Chondrocyte (in vitro differentiated cells): ENCODE data around the gene ZC3HAV1. TPM values are rescaled to one million over a fixed set of nuclear protein-coding genes. Genes with fewer than 3 reads are reported as not detected.
"Not testable (repeated sequence)": the region's sequence is repeated elsewhere in the genome, so short reads cannot be mapped to it uniquely, and the experiment has no call there.

Experiments used
- DNase-seq: peaks from one replicate; pipeline ENCODE4 v3.0.0; 2021; ENCODE audit warnings: mixed read lengths, low spot score
- H3K27ac Mint-ChIP-seq: one replicate; pipeline ENCODE4 v1.8.0; 2021; ENCODE audit warnings: mild to moderate bottlenecking, moderate library complexity, mixed read lengths; ENCODE audit not compliant: unreplicated experiment
- H3K27me3 Mint-ChIP-seq: 2 replicates; pipeline ENCODE4 v1.8.0; 2021; ENCODE audit warnings: low read depth, mixed read lengths
- H3K36me3 Mint-ChIP-seq: 2 replicates; pipeline ENCODE4 v1.8.0; 2021; ENCODE audit warnings: low read depth, mixed read lengths
- H3K4me1 Mint-ChIP-seq: 2 replicates; pipeline ENCODE4 v1.8.0; 2021; ENCODE audit warnings: low read depth, mild to moderate bottlenecking, mixed read lengths
- H3K4me3 Mint-ChIP-seq: one replicate; pipeline ENCODE4 v1.8.0; 2021; ENCODE audit warnings: mild to moderate bottlenecking, moderate library complexity, mixed read lengths; ENCODE audit not compliant: unreplicated experiment
- H3K9me3 Mint-ChIP-seq: 2 replicates; pipeline ENCODE4 v1.8.0; 2021; ENCODE audit warnings: low read depth, mixed read lengths
- total RNA-seq: library from RNA; stranded (reverse); gene quantifications from 3 replicates; pipeline ENCODE4 v1.2.1, GENCODE V29; 2021
- TF ChIP-seq, protein P1 (sequence below): fragments of 200-600 bp; sonication (generic); IDR thresholded peaks from 2 replicates; pipeline ENCODE4 v1.5.0; 2021; ENCODE audit warnings: antibody characterized with exemption, mild to moderate bottlenecking, moderate library complexity

Gene ZC3HAV1
- total RNA-seq, 1 donor from 2014 or later, result 34.1 TPM

DNA sequence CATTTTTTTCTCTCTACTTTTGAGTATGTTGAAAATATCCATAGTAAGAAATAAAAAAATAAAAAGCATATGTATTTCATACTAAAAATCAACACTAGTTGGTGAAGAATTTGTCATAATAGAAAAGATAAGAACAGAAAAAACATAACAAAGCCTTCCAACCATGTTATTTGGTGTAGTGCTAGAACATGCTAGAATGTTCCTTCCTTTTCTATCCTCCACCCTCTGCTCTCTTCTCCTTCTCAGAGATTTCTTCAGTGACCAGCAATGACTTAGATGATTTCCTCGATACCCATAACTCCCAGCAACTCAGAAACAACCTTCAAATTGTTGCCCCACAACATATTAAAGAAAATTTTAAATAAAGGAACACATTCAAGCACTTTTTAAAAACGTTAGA is 2.6 kb downstream of the ZC3HAV1 start:
- TF ChIP-seq, protein P1, sequence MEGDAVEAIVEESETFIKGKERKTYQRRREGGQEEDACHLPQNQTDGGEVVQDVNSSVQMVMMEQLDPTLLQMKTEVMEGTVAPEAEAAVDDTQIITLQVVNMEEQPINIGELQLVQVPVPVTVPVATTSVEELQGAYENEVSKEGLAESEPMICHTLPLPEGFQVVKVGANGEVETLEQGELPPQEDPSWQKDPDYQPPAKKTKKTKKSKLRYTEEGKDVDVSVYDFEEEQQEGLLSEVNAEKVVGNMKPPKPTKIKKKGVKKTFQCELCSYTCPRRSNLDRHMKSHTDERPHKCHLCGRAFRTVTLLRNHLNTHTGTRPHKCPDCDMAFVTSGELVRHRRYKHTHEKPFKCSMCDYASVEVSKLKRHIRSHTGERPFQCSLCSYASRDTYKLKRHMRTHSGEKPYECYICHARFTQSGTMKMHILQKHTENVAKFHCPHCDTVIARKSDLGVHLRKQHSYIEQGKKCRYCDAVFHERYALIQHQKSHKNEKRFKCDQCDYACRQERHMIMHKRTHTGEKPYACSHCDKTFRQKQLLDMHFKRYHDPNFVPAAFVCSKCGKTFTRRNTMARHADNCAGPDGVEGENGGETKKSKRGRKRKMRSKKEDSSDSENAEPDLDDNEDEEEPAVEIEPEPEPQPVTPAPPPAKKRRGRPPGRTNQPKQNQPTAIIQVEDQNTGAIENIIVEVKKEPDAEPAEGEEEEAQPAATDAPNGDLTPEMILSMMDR, result no peak
- Mint-ChIP-seq H3K36me3 (no peaks in the 10 kb centered on the region), H3K27ac (peak overlapping the region; percentile 87), H3K27me3 (no peaks in the 10 kb centered on the region), H3K4me1 (peaks cover 37% of the 10 kb centered on the region), H3K9me3 (no peaks in the 10 kb centered on the region), H3K4me3 (peak overlapping the region; percentile 92)
- no peak for DNase-seq

DNA sequence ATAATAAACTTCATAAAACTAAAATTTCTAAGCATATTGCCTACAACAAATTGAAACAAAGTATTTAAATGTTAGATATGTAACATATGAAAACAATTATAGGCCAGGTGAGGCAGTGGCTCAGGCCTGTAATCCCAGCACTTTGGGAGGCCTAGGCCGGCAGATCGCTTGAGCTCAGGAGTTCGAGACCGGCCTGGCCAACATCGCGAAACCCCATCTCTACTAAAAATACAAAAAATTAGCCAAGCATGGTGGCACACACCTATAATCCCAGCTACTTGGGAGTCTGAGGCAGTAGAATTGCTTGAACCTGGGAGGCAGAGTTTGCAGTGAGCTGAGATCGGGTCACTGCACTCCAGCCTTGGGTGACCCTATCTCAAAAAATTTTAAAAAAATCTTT is 3.3 kb downstream of the ZC3HAV1 start:
- not testable (repeated sequence) for H3K4me3 Mint-ChIP-seq, H3K9me3 Mint-ChIP-seq, H3K27me3 Mint-ChIP-seq, H3K36me3 Mint-ChIP-seq, DNase-seq
- Mint-ChIP-seq H3K4me1 (peaks cover 37% of the 10 kb centered on the region), H3K27ac (peak overlapping the region; percentile 54)

DNA sequence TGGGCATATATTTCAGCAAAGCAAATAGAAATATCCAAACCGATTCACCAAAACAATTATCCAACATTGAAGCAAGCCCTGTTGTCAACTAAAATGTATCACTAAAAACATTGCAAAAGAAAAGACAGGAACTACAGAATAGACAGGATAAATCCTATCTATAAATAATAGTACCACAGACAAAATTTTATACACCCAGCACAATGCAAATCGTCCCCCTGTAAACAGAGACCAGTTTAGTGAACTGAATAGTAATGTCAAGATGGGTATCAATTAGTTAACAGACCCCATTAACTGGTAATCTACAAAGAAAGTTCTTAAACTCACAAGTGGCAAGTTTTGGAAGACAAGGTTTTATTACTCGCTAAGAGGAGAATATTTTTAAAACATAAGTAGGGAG is 4.0 kb downstream of the ZC3HAV1 start:
- no peak for DNase-seq
- Mint-ChIP-seq H3K9me3 (no peaks in the 10 kb centered on the region), H3K4me1 (peaks cover 37% of the 10 kb centered on the region), H3K4me3 (no peak overlapping the region), H3K27me3 (no peaks in the 10 kb centered on the region), H3K36me3 (no peaks in the 10 kb centered on the region), H3K27ac (no peak overlapping the region)
- TF ChIP-seq, protein P1, result no peak

DNA sequence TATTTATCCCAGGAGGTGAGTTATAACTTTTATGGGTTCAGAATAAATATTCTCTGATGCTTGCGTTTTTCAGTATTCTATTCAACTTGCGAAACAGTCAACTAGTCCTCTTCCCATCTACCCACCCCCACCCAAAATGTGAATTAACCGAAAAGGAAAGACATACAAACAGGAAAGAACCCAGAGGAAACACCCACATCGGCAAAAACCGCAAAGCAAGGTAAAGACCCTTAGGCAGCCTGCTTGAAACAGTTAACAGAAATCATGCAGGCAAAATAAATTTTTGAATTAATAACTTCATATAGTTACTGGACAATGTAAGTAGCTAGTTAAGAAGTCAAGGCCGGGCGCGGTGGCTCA is 5.4 kb downstream of the ZC3HAV1 start:
- Mint-ChIP-seq H3K27ac (no peak overlapping the region), H3K4me3 (no peak overlapping the region), H3K4me1 (peaks cover 36% of the 10 kb centered on the region), H3K9me3 (no peaks in the 10 kb centered on the region), H3K36me3 (no peaks in the 10 kb centered on the region), H3K27me3 (no peaks in the 10 kb centered on the region)
- TF ChIP-seq, protein P1, result no peak
- DNase-seq, result no peak

DNA sequence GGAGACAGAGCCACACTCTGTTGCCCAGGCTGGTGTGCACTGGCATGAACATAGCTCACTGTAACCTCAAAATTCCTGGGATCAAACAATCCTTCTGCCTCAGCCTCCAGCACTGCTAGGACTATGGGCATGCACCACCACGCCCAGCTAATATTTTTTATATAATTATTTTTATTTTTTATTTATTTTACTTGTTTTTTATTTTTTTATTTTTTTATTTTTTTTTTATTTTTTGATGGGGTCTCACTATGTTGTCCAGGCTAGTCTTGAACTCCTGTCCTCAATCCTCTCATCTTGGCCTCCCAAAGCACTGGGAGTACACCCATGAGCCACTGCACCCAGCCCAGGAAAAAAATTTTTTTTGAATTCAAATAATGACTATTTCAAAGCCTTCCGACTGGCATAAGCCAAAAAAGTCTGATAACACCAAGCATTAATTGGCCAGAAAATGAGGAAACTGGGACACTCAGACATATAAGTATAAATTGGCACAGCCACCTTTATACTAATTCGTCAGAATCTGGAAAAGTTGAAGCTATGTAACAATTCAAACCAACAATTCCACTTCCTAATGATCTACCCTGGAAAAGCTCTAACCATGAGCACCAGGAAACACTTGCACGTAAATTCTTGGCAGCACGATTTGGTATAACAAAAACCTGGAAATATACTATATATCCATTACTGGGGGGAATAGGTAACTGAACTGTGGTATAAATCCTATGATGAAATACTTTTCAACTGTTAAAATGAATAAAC is 6.3 kb downstream of the ZC3HAV1 start:
- no peak for DNase-seq
- Mint-ChIP-seq H3K36me3 (no peaks in the 10 kb centered on the region), H3K27me3 (no peaks in the 10 kb centered on the region), H3K27ac (peak overlapping the region; percentile 9), H3K4me1 (peaks cover 37% of the 10 kb centered on the region), H3K4me3 (no peak overlapping the region), H3K9me3 (no peaks in the 10 kb centered on the region)
- TF ChIP-seq, protein P1, result no peak

DNA sequence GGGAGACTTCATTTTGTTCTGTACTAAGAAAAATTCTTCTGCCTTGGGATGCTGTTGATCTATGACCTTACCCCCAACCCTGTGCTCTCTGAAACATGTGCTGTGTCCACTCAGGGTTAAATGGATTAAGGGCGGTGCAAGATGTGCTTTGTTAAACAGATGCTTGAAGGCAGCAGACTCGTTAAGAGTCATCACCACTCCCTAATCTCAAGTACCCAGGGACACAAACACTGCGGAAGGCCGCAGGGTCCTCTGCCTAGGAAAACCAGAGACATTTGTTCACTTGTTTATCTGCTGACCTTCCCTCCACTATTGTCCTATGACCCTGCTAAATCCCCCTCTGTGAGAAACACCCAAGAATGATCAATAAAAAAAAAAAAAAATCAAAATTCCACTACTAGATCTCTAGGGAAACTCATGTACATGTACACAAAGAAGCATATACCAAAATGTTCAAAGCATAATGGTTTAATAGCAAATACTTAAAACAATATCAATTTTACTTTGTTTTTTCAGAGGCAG is 7.8 kb downstream of the ZC3HAV1 start:
- H3K9me3 Mint-ChIP-seq, H3K4me3 Mint-ChIP-seq, H3K27me3 Mint-ChIP-seq, H3K36me3 Mint-ChIP-seq, H3K27ac Mint-ChIP-seq, DNase-seq: not testable (repeated sequence)
- peaks cover 22% of the 10 kb centered on the region for H3K4me1 Mint-ChIP-seq
